ENCODE measurements around the gene G6PC1. TPM values are rescaled to one million over a fixed set of nuclear protein-coding genes. Genes with fewer than 3 reads are reported as not detected.
"Not testable (repeated sequence)": the region's sequence is repeated elsewhere in the genome, so short reads cannot be mapped to it uniquely, and the experiment has no call there.

The G6PC1 gene
- not detected for total RNA-seq
- long read RNA-seq: 0 reads

- no peak for DNase-seq
- ATAC-seq: no peak
- intact Hi-C loops (cut with micrococcal nuclease): no loop called here
Observed at GRCh38 chr17:42900460-42901331, at the start of gene G6PC1. G6PC1 (plus strand) TSS chr17:42900799; CDS start chr17:42900877, 78 bp downstream.

GRCh38 chr17:42850954-42851353 lies 49.6 kb upstream of the G6PC1 start, which contains the start of gene AOC3:
AOC3 (plus strand) TSS chr17:42851199; CDS start chr17:42851344, 145 bp downstream.
- DNase-seq (peak; percentile 56), ATAC-seq (peak; percentile 56)

GRCh38 chr17:42851371-42852240 lies 49.0 kb upstream of the G6PC1 start:
- ATAC-seq; intact Hi-C loops (cut with micrococcal nuclease); DNase-seq: not testable (repeated sequence)

More at GRCh38 chr17:42850954-42851353, 49.6 kb upstream of the G6PC1 start, which contains the start of gene AOC3:
- intact Hi-C loops (cut with micrococcal nuclease): no loop called here

GRCh38 chr17:42852351-42852750 lies 48.2 kb upstream of the G6PC1 start:
- intact Hi-C loops (cut with micrococcal nuclease): no loop called here
- ATAC-seq (no peak), DNase-seq (no peak)

- intact Hi-C loops (cut with micrococcal nuclease): no loop called here
- no peak for DNase-seq
- peak; percentile 49 for ATAC-seq
Observed at GRCh38 chr17:42853004-42853403, 47.6 kb upstream of the G6PC1 start.

- DNase-seq (no peak), ATAC-seq (no peak)
- intact Hi-C loops (cut with micrococcal nuclease): no loop called here
Observed at GRCh38 chr17:42853597-42853967, 47.0 kb upstream of the G6PC1 start.

DNA sequence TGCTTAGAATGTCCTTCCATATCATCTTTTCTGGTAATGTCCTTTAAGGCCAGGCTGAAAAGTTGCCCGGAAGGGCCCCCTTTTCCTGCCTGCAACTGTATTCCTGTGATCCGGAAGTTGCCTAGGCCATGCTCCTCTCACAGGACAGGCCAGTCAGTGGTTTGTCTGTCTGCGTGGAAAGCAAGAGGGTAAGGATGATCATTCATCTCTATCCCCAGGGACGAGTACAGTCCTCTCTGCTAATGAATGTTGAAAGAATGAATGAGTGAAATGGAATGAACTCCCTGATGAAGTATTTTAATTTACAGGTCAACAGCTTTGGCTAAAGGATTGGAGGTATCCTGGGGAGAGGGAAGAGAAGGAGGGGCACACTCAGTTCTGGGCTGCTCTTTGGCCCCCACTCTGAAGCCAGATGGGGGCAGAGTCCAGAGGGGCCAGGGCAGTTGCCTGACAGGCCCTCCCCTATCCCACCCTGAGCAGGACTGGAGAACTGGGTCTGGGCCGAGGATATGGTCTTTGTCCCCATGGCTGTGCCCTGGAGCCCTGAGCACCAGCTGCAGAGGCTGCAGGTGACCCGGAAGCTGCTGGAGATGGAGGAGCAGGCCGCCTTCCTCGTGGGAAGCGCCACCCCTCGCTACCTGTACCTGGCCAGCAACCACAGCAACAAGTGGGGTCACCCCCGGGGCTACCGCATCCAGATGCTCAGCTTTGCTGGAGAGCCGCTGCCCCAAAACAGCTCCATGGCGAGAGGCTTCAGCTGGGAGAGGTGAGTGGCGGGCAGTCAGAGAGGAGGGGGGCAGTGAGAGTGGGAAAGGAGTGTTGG lies 46.4 kb upstream of the G6PC1 start:
- ATAC-seq: no peak
- intact Hi-C loops (cut with micrococcal nuclease): no loop called here
- DNase-seq: no peak

- intact Hi-C loops (cut with micrococcal nuclease): no loop called here
Observed at GRCh38 chr17:42855048-42855596, 45.5 kb upstream of the G6PC1 start.

GRCh38 chr17:42856093-42856492 lies 44.5 kb upstream of the G6PC1 start:
- intact Hi-C loops (cut with micrococcal nuclease); DNase-seq; ATAC-seq: not testable (repeated sequence)

More at GRCh38 chr17:42855048-42855596, 45.5 kb upstream of the G6PC1 start:
- DNase-seq: no peak
- no peak for ATAC-seq

GRCh38 chr17:42856516-42856915 lies 44.1 kb upstream of the G6PC1 start:
- not testable (repeated sequence) for ATAC-seq

DNA sequence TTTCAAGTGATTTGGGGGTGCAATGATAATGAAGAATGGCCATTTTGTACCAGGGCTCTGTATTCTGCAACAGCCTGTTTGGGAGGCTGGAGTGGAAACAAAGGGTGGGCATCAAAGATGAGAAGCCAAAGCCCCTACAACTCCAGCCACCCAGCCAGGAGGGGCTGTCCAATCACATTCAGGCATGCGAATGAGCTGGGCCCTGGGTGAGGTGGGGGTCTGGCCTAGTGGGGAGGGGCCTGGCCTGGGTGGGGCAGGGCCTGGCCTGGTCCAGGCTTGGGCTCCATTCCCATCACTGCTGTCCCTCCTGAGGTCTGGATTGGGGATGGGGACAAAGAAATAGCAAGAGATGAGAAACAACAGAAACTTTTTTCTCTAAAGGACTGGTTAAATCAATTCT lies 43.2 kb upstream of the G6PC1 start:
- no peak for ATAC-seq
- intact Hi-C loops (cut with micrococcal nuclease): no loop called here
- no peak for DNase-seq

More at GRCh38 chr17:42856516-42856915, 44.1 kb upstream of the G6PC1 start:
- intact Hi-C loops (cut with micrococcal nuclease); DNase-seq: not testable (repeated sequence)

GRCh38 chr17:42865638-42866094 lies 34.9 kb upstream of the G6PC1 start:
- intact Hi-C loops (cut with micrococcal nuclease): no loop called here
- ATAC-seq (no peak), DNase-seq (no peak)

DNA sequence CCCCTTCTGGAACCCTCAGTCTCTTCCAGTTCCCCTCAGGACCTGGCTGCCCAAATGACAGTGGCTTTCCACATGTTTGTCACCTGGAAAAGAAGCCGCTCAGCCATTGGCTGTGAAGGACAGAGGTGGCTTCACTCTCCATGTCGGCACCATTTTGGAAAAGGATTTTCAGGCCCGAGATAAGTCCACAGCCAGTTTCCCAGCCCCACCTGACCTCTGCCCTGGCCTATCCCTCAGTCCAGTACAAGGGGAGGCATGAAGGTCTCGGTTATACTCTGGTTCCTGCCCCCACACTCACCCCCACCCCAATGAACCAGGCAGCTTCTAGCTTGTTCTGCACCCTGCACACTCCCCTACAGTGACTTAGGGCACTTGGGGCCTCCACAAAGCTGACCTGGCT lies 34.4 kb upstream of the G6PC1 start:
- intact Hi-C loops (cut with micrococcal nuclease): no loop called here
- no peak for DNase-seq
- ATAC-seq: no peak

DNA sequence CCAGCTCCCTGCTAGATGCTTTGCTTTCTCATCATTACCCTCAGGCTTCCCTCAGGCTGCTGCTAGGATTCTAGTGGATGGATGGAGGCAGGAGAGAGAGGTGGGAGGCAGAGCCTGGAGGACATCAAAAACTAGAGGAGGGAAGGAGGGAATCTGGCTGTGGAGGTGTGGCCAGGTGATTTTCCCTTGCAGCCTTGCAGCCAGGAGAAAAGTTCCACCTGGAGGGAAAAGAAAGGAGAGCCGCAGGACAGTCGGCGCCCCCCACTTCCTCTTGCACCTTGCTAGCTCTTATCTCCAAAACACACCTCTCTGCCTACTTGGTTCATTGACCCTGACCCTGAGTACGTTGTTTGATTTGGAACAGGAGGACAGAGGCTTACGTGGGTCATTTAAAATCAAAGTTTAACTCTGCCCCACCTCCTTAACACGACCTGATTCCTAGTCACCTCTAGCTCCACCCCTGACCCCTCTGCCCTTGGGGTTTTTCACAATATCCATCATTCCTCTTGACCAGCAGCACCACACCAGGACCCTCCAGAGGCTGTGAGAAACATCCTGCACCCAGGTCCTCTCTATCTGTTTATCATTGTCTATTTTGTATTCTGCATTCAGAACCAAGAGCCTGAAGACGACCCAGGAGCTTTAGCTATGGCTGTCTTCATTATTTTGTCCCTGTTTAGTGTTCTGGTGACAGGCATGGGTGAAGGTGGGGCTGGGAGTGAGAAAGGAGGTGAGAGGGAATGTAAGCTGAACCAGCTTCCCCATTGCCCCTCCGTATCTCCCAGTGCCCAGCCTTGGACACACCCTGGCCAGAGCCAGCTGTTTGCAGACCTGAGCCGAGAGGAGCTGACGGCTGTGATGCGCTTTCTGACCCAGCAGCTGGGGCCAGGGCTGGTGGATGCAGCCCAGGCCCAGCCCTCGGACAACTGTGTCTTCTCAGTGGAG lies 33.7 kb upstream of the G6PC1 start:
- DNase-seq: no peak
- ATAC-seq: no peak
- intact Hi-C loops (cut with micrococcal nuclease): no loop called here

GRCh38 chr17:42867694-42868261 lies 32.8 kb upstream of the G6PC1 start:
- DNase-seq; intact Hi-C loops (cut with micrococcal nuclease); ATAC-seq: not testable (repeated sequence)

GRCh38 chr17:42868338-42868737 lies 32.3 kb upstream of the G6PC1 start:
- ATAC-seq (no peak), DNase-seq (no peak)
- intact Hi-C loops (cut with micrococcal nuclease): no loop called here

- intact Hi-C loops (cut with micrococcal nuclease): no loop called here
- ATAC-seq (no peak), DNase-seq (no peak)
Observed at GRCh38 chr17:42871647-42872046, 29.0 kb upstream of the G6PC1 start.

Measured in left ventricle myocardium superior (tissue), 1 donor.